ENCODE measurements around the gene ACOT6.
"Not testable (repeated sequence)": the region's sequence is repeated elsewhere in the genome, so short reads cannot be mapped to it uniquely, and the experiment has no call there.

The ACOT6 gene

GRCh38 chr14:73567951-73568885, 44.1 kb upstream of the ACOT6 start:
- H3K9me3 ChIP-seq (ENCODE audit: severe bottlenecking) = peaks cover 2% of the 10 kb centered on the region
- ATAC-seq (ENCODE audit: low read depth) = peak; percentile 16; the same call in 1 of the 3 replicates
- peak overlapping the region; percentile 68 for H3K27ac ChIP-seq (ENCODE audit: poor library complexity, severe bottlenecking)
- peak overlapping the region; percentile 31 for H3K4me3 ChIP-seq (ENCODE audit: severe bottlenecking)
- H3K36me3 ChIP-seq (ENCODE audit: low read depth) = peaks cover 10% of the 10 kb centered on the region; the same call in 1 of the 2 replicates
- no peaks in the 10 kb centered on the region for H3K27me3 ChIP-seq (ENCODE audit: insufficient read depth, poor library complexity, severe bottlenecking)
- DNase-seq (ENCODE audit: low spot score) = no peak
- peaks cover 16% of the 10 kb centered on the region for H3K4me1 ChIP-seq (ENCODE audit: insufficient read depth, poor library complexity, severe bottlenecking)
- TF ChIP-seq, protein P1, sequence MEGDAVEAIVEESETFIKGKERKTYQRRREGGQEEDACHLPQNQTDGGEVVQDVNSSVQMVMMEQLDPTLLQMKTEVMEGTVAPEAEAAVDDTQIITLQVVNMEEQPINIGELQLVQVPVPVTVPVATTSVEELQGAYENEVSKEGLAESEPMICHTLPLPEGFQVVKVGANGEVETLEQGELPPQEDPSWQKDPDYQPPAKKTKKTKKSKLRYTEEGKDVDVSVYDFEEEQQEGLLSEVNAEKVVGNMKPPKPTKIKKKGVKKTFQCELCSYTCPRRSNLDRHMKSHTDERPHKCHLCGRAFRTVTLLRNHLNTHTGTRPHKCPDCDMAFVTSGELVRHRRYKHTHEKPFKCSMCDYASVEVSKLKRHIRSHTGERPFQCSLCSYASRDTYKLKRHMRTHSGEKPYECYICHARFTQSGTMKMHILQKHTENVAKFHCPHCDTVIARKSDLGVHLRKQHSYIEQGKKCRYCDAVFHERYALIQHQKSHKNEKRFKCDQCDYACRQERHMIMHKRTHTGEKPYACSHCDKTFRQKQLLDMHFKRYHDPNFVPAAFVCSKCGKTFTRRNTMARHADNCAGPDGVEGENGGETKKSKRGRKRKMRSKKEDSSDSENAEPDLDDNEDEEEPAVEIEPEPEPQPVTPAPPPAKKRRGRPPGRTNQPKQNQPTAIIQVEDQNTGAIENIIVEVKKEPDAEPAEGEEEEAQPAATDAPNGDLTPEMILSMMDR (IDR thresholded peaks at IDR 0.05; ENCODE audit: poor library complexity, severe bottlenecking) = no peak

DNA sequence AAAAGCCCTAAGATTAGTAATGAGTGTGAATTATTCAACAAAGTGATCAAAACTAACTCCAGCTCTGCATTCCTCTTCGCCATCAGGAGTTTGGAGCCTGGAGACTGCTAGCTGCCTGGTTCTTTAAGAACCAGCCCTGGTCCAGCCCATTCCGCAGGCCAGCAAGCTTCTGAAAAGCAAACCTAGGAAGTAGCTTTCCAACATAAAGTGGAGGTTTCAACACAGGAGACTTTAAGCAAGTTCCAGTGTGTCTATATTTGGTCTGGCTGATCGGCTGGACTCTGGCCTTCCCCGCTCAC, 43.5 kb upstream of the ACOT6 start:
- Histone ChIP-seq H3K4me1 (ENCODE audit: insufficient read depth, poor library complexity, severe bottlenecking) (peaks cover 16% of the 10 kb centered on the region), H3K27ac (ENCODE audit: poor library complexity, severe bottlenecking) (peak overlapping the region; percentile 68), H3K4me3 (ENCODE audit: severe bottlenecking) (peak overlapping the region; percentile 31)
- not testable (repeated sequence) for DNase-seq (ENCODE audit: low spot score); H3K36me3 ChIP-seq (ENCODE audit: low read depth); H3K9me3 ChIP-seq (ENCODE audit: severe bottlenecking); H3K27me3 ChIP-seq (ENCODE audit: insufficient read depth, poor library complexity, severe bottlenecking); ATAC-seq (ENCODE audit: low read depth)

GRCh38 chr14:73569185-73569958, 42.9 kb upstream of the ACOT6 start, which contains the start of gene ACOT2:
TSS of gene ACOT2 (plus strand) at chr14:73569213. CDS start at chr14:73569241, 28 bp downstream.
- peak; percentile 79 for ATAC-seq (ENCODE audit: low read depth)
- H3K4me3 ChIP-seq (ENCODE audit: severe bottlenecking) = peak within 1 kb of the TSS; percentile 31
- DNase-seq (ENCODE audit: low spot score) = peak; percentile 89
- H3K27ac ChIP-seq (ENCODE audit: poor library complexity, severe bottlenecking) = peak within 1 kb of the TSS; percentile 68
- peaks cover 16% of the 10 kb centered on the region for H3K4me1 ChIP-seq (ENCODE audit: insufficient read depth, poor library complexity, severe bottlenecking)
- H3K27me3 ChIP-seq (ENCODE audit: insufficient read depth, poor library complexity, severe bottlenecking); H3K9me3 ChIP-seq (ENCODE audit: severe bottlenecking); H3K36me3 ChIP-seq (ENCODE audit: low read depth): not testable (repeated sequence)

GRCh38 chr14:73570913-73571312, 41.4 kb upstream of the ACOT6 start:
- H3K4me1 ChIP-seq (ENCODE audit: insufficient read depth, poor library complexity, severe bottlenecking) = peaks cover 16% of the 10 kb centered on the region
- H3K36me3 ChIP-seq (ENCODE audit: low read depth); H3K27me3 ChIP-seq (ENCODE audit: insufficient read depth, poor library complexity, severe bottlenecking); H3K4me3 ChIP-seq (ENCODE audit: severe bottlenecking); H3K9me3 ChIP-seq (ENCODE audit: severe bottlenecking); DNase-seq (ENCODE audit: low spot score); H3K27ac ChIP-seq (ENCODE audit: poor library complexity, severe bottlenecking): not testable (repeated sequence)
- TF ChIP-seq, protein P1 (IDR thresholded peaks at IDR 0.05; ENCODE audit: poor library complexity, severe bottlenecking) = peak; percentile 72
- ATAC-seq (ENCODE audit: low read depth) = peak; percentile 37; the same call in 2 of the 3 replicates

DNA sequence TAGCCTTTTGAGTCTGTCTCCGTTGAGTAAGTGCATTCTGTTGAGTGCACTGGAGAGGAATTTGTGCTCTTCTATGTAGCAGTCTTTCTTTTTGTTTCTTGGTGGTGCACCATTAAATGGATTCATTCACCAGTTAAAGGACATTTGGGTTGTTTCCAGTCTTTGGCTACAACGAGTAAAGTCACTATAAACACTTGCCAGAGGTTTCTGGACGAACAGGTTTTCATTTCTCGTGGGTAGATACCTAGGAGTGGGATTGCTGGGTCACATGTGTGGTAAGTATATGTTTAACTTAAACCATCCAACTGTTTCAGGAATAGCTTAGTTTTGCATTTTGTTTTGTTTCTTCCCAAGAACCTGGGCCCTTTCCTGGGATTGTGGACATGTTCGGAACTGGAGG, 39.3 kb upstream of the ACOT6 start:
- H3K27me3 ChIP-seq (ENCODE audit: insufficient read depth, poor library complexity, severe bottlenecking) = not testable (repeated sequence)

GRCh38 chr14:73573740-73574139, 38.6 kb upstream of the ACOT6 start:
- not testable (repeated sequence) for ATAC-seq (ENCODE audit: low read depth); H3K27me3 ChIP-seq (ENCODE audit: insufficient read depth, poor library complexity, severe bottlenecking); H3K9me3 ChIP-seq (ENCODE audit: severe bottlenecking)

More for the DNA sequence above, 39.3 kb upstream of the ACOT6 start:
- H3K4me1 ChIP-seq (ENCODE audit: insufficient read depth, poor library complexity, severe bottlenecking) = peaks cover 17% of the 10 kb centered on the region
- DNase-seq (ENCODE audit: low spot score); H3K36me3 ChIP-seq (ENCODE audit: low read depth); ATAC-seq (ENCODE audit: low read depth); H3K27ac ChIP-seq (ENCODE audit: poor library complexity, severe bottlenecking); H3K9me3 ChIP-seq (ENCODE audit: severe bottlenecking); H3K4me3 ChIP-seq (ENCODE audit: severe bottlenecking): not testable (repeated sequence)

GRCh38 chr14:73574251-73574650, 38.1 kb upstream of the ACOT6 start:
- ATAC-seq (ENCODE audit: low read depth); H3K27me3 ChIP-seq (ENCODE audit: insufficient read depth, poor library complexity, severe bottlenecking); H3K4me3 ChIP-seq (ENCODE audit: severe bottlenecking); H3K36me3 ChIP-seq (ENCODE audit: low read depth); H3K9me3 ChIP-seq (ENCODE audit: severe bottlenecking); H3K27ac ChIP-seq (ENCODE audit: poor library complexity, severe bottlenecking); DNase-seq (ENCODE audit: low spot score): not testable (repeated sequence)
- peaks cover 10% of the 10 kb centered on the region for H3K4me1 ChIP-seq (ENCODE audit: insufficient read depth, poor library complexity, severe bottlenecking)

More at GRCh38 chr14:73573740-73574139, 38.6 kb upstream of the ACOT6 start:
- DNase-seq (ENCODE audit: low spot score); H3K4me3 ChIP-seq (ENCODE audit: severe bottlenecking); H3K36me3 ChIP-seq (ENCODE audit: low read depth); H3K27ac ChIP-seq (ENCODE audit: poor library complexity, severe bottlenecking): not testable (repeated sequence)
- H3K4me1 ChIP-seq (ENCODE audit: insufficient read depth, poor library complexity, severe bottlenecking) = peaks cover 13% of the 10 kb centered on the region

Data from RWPE2 (cell line).